Measurements from ENCODE around the gene TRIO. TPM values are rescaled to one million over a fixed set of nuclear protein-coding genes. Genes with fewer than 3 reads are reported as not detected.

The TRIO gene
- polyA plus RNA-seq, 1 donor (not counting 4 experiments of a cell fraction or from before 2014, with no cell fraction given), result 57.2 TPM

DNA sequence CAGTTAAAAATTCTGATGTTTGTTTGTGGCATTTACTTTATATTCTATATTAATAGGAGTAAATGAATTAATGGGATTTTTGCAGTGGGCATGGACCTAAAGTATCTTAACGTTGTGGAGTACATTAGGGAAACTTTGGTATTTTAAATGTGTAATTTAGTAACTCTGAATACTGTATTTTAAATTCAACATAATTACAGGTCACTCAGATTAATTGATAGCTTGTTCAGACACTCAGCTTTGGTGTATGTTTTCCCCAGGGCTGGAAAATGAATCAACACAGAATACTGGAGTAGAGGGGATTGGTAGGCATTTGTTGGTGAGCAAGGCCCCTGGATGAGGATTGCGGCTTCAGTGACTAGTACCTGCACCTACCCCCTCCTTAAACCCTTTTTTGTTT lies 117.5 kb downstream of the TRIO start:
- peaks cover 85% of the 10 kb centered on the region for H3K79me2 ChIP-seq (ENCODE audit: control insufficient read depth, insufficient read depth, low read length)
- dilution Hi-C loops (cut with MboI; ENCODE audit: extremely low pct_ligation_motif_present, low sequenced_read_pairs), result no loop called here
- no peak for DNase-seq (ENCODE audit: low read depth, low spot score)
- no peaks in the 10 kb centered on the region for H4K20me1 ChIP-seq (ENCODE audit: control insufficient read depth, extremely low read depth, insufficient read depth, low read length)
- peaks cover 0 to 4% of the 10 kb centered on the region in 2 experiments for H3K36me3 ChIP-seq (ENCODE audit: control insufficient read depth in 2 of 2, extremely low read depth in 1 of 2, insufficient read depth in 2 of 2, low read length in 2 of 2)
- no peak for FAIRE-seq
- H3K27ac ChIP-seq (ENCODE audit: control insufficient read depth, insufficient read depth, low read length), result no peak overlapping the region
- no peaks in the 10 kb centered on the region for H3K27me3 ChIP-seq (ENCODE audit: control insufficient read depth, extremely low read depth, insufficient read depth, low read length)
- peaks cover 36% of the 10 kb centered on the region for H3K4me1 ChIP-seq (ENCODE audit: control insufficient read depth, extremely low read depth, insufficient read depth, low read length)
- H3K9me3 ChIP-seq (ENCODE audit: control insufficient read depth, low read depth, low read length), result peaks cover 10% of the 10 kb centered on the region
- no peak overlapping the region for H2AFZ ChIP-seq (ENCODE audit: control insufficient read depth, low read length)
- H3K9me1 ChIP-seq (ENCODE audit: control insufficient read depth, extremely low read depth, insufficient read depth, low read length), result peaks cover 3% of the 10 kb centered on the region
- no peak overlapping the region for H3K4me3 ChIP-seq (ENCODE audit: control insufficient read depth in 2 of 3, extremely low read depth in 1 of 3, insufficient read depth in 2 of 3, low read depth in 1 of 3, low read length in 3 of 3)
- TF ChIP-seq EZH2 (IDR thresholded peaks at IDR 0.05; ENCODE audit: low read length), result no peak
- TF ChIP-seq, protein P1, sequence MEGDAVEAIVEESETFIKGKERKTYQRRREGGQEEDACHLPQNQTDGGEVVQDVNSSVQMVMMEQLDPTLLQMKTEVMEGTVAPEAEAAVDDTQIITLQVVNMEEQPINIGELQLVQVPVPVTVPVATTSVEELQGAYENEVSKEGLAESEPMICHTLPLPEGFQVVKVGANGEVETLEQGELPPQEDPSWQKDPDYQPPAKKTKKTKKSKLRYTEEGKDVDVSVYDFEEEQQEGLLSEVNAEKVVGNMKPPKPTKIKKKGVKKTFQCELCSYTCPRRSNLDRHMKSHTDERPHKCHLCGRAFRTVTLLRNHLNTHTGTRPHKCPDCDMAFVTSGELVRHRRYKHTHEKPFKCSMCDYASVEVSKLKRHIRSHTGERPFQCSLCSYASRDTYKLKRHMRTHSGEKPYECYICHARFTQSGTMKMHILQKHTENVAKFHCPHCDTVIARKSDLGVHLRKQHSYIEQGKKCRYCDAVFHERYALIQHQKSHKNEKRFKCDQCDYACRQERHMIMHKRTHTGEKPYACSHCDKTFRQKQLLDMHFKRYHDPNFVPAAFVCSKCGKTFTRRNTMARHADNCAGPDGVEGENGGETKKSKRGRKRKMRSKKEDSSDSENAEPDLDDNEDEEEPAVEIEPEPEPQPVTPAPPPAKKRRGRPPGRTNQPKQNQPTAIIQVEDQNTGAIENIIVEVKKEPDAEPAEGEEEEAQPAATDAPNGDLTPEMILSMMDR (optimal IDR thresholded peaks at IDR 0.05 in 1 of 3, IDR thresholded peaks at IDR 0.05 in 1 of 3, conservative IDR thresholded peaks at IDR 0.05 in 1 of 3; ENCODE audit: extremely low read depth in 1 of 3, insufficient read depth in 2 of 3, low read length in 3 of 3), result no peak
- no peak overlapping the region for H3K4me2 ChIP-seq (ENCODE audit: control insufficient read depth, extremely low read depth, insufficient read depth, low read depth, low read length)
- no peak overlapping the region for H3K9ac ChIP-seq (ENCODE audit: control insufficient read depth, extremely low read depth, insufficient read depth, low read length)

DNA sequence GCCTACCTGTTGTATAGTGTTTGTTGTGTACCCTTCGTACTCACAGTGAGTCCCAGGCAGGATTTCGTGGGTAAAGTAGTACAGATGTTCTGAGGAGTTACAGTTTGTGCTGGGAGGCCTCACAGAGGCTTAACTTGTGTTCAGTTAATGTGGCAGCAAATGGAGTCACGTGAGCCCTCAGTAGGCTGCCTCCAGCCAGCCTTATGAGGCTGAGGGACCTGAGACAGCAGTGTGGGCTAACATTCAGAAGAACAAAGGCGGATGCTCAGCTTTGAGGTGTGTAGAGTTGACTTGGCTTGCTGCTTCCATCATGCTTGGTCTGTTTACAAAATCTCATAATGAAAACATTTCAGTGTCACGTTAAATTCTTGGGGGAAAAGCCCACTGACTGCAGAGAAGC lies 118.1 kb downstream of the TRIO start:
- Histone ChIP-seq H3K79me2 (ENCODE audit: control insufficient read depth, insufficient read depth, low read length) (peaks cover 84% of the 10 kb centered on the region), H3K9me1 (ENCODE audit: control insufficient read depth, extremely low read depth, insufficient read depth, low read length) (peaks cover 3% of the 10 kb centered on the region), H3K9ac (ENCODE audit: control insufficient read depth, extremely low read depth, insufficient read depth, low read length) (no peak overlapping the region), H3K27ac (ENCODE audit: control insufficient read depth, insufficient read depth, low read length) (no peak overlapping the region), H3K4me1 (ENCODE audit: control insufficient read depth, extremely low read depth, insufficient read depth, low read length) (peaks cover 42% of the 10 kb centered on the region), H3K4me2 (ENCODE audit: control insufficient read depth, extremely low read depth, insufficient read depth, low read depth, low read length) (no peak overlapping the region), H2AFZ (ENCODE audit: control insufficient read depth, low read length) (no peak overlapping the region), H3K27me3 (ENCODE audit: control insufficient read depth, extremely low read depth, insufficient read depth, low read length) (no peaks in the 10 kb centered on the region), H3K9me3 (ENCODE audit: control insufficient read depth, low read depth, low read length) (peaks cover 6% of the 10 kb centered on the region), H3K4me3 (ENCODE audit: control insufficient read depth in 2 of 3, extremely low read depth in 1 of 3, insufficient read depth in 2 of 3, low read depth in 1 of 3, low read length in 3 of 3) (no peak overlapping the region), H4K20me1 (ENCODE audit: control insufficient read depth, extremely low read depth, insufficient read depth, low read length) (no peaks in the 10 kb centered on the region), H3K36me3 (ENCODE audit: control insufficient read depth in 2 of 2, extremely low read depth in 1 of 2, insufficient read depth in 2 of 2, low read length in 2 of 2) (peaks cover 0 to 4% of the 10 kb centered on the region in 2 experiments)
- FAIRE-seq (no peak), DNase-seq (ENCODE audit: low read depth, low spot score) (no peak)
- TF ChIP-seq EZH2 (IDR thresholded peaks at IDR 0.05; ENCODE audit: low read length), result no peak
- TF ChIP-seq, protein P1 (optimal IDR thresholded peaks at IDR 0.05 in 1 of 3, IDR thresholded peaks at IDR 0.05 in 1 of 3, conservative IDR thresholded peaks at IDR 0.05 in 1 of 3; ENCODE audit: extremely low read depth in 1 of 3, insufficient read depth in 2 of 3, low read length in 3 of 3), result no peak
- dilution Hi-C loops (cut with MboI; ENCODE audit: extremely low pct_ligation_motif_present, low sequenced_read_pairs), result no loop called here

Data from keratinocyte (primary cell).